Smooth muscle cell of the brain vasculature (primary cell): ENCODE measurements around the gene DGLUCY.
A peak's percentile ranks its signal among the peaks of the same experiment; 100 is the strongest.
"Not testable (repeated sequence)": the region's sequence is repeated elsewhere in the genome, so short reads cannot be mapped to it uniquely, and the experiment has no call there.

Experiments
- DNase-seq: peaks from one replicate; pipeline ENCODE4 v3.0.0-alpha.2; 2012; ENCODE audit warnings: low read depth, low spot score

The DGLUCY gene

GRCh38 chr14:91233936-91234790, 120.3 kb downstream of the DGLUCY start:
- DNase-seq, result no peak

GRCh38 chr14:91234791-91235114, 120.9 kb downstream of the DGLUCY start:
- DNase-seq, result no peak

GRCh38 chr14:91235841-91236240, 122.0 kb downstream of the DGLUCY start:
- DNase-seq, result no peak

DNA sequence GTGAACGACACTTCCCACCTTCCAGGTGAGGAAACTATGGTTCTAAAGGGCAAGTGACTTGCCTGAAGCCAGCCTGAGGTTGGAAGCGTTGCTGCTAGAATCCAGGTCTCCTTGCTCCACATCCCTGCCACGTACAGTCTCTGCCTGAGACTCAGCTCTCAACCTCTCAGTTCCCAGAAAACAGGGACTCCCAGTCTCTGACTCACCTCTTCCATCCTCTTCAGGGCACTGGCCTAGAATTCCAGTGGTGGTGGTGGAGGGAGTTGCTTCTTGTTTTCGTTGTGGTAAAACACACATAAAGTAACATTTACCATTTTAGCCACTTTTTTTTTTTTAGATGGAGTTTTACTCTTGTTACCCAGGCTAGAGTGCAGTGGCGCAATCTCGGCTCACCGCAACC, 123.3 kb downstream of the DGLUCY start:
- DNase-seq, result no peak

- DNase-seq, result no peak
Observed at GRCh38 chr14:91238085-91238484, 124.2 kb downstream of the DGLUCY start.

DNA sequence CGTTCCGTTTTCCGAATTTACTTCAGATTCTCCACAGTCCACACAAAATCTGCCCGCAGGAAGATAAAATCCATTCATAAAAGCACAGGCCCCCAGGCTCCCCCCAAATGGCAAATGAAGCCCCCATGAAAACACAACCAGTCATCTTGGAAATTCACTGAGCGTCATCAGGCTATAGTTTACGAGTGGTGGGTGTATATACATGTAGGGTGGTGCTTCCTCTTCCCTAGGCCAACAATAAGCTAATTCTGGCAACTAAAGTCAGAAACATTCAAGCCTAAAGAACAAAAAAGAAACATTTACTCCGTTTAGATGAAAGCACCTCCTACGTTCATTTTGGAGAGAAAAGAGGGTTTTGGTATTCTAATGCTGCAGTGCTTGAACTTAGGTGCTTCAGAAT, 124.8 kb downstream of the DGLUCY start:
- no peak for DNase-seq

- no peak for DNase-seq
Observed at GRCh38 chr14:91241863-91242262, 128.0 kb downstream of the DGLUCY start.

GRCh38 chr14:91242635-91243034, 128.8 kb downstream of the DGLUCY start:
- no peak for DNase-seq

DNA sequence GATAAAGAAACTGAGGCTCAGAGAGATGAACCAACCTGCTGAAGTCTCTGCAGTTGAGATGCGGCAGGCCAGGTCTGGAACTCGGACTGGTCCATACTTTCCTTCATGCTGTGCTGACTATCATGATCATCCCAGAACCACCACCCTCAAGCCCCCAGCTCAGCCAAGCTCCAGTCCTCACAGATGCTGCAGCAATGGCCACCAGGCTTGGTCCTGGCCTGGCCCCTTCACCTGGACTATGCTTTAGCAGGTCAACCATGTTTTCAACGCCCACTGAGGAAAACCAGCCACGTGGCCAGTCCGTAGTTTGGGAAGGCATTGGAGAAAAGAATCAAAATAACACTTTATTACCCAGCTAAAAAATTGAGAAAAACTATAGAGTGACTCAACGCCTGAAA, 129.2 kb downstream of the DGLUCY start:
- DNase-seq, result no peak

DNA sequence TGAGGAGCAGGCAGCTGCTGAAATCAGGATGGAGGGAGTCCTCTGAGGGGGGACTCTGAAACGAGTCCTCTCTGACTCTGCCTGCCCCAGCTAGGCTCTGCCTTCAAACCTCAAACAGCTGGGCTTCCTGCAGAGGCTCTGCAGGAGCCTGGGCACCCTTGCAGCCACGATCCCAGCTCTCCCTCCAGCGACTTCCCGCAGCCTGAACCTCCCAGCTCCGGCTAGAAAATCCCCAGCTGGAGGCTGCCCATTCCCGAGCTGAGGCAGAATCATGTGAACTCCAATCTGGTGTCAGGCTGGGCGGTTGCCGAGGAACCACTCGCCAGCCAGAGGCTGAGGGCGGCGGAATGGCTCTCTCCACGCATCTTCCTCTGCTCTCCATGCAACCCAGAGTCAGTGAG, 130.6 kb downstream of the DGLUCY start, which contains the start of gene GPR68:
Gene GPR68, minus strand, starts transcription at position 204 of the 401 bp plus-strand sequence. CDS start 9,654 bp downstream, outside the sequence.
- DNase-seq, result peak; percentile 17

DNA sequence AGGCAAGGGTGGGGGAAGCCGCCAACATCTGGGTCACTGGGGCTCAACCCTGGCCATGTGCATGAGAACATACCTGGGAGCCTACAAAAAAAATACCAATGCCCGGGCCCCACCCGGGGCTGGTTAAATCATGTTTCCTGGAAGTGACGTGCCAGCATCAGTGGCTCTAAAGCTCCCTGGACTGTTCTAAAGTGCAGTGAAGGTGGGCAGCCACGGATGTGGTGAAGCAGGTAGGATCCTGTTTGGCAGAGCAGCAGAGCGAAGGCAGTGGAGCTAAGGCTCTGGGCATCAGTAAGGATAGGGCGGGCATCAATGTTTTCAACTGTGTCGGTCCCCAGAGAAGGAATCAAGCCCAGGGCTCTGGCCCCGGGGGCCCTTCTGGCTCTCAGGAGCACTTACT, 131.2 kb downstream of the DGLUCY start:
- no peak for DNase-seq

DNA sequence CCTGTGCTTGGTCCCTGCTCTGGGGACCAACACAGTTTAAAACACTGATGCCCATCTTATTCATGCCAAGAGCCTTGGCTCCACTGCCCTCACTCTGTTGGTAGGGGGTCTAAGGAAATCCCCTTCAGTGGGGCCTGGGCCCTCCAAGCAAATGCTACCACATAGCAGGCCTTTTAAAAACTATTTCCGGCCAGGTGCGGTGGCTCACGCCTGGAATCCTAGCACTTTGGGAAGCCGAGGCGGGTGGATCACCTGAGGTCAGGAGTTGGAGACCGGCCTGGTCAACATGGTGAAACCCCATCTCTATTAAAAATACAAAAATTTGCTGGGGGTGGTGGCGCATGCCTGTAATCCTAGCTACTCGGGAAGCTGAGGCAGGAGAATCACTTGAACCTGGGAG, 131.7 kb downstream of the DGLUCY start:
- DNase-seq, result not testable (repeated sequence)

- no peak for DNase-seq
Observed at GRCh38 chr14:91246051-91246852, 132.4 kb downstream of the DGLUCY start.

DNA sequence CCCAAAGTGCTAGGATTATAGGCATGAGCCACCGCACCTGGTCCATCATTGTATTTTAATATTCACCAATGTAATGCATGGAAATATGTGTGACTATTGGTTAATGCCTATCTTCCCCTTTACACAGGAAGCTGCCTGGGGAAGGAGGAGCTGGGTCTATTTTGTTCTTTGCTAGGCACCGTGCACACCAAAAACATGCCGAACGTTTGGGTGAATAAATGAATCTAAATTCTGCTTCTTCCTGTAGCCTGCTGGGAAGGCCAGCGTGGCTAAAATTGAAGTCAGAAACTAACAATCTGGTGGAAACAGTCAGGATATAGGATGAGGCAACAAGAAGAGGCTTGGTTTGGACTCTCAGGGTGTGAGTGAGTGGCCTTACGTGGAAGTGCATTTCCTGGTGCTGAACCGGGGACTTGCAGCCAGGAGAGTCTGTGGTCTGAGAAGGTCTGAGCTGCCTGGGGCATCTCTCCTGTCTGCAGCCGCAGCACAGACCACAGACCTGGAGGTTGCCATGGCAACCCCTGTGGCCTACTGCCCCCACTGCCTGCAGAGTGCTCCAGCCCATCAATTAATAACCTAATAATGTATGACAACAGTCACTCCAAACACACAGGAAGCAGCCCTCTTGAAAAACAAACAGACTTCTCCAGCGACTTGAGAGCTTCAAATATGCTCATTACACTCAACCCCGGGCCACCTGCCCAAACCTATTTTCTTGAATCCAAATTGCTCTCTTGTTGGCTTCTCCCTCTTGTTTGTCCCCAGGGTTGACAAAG, 136.2 kb downstream of the DGLUCY start:
- no peak for DNase-seq

GRCh38 chr14:91250912-91251311, 137.0 kb downstream of the DGLUCY start:
- no peak for DNase-seq

GRCh38 chr14:91252871-91253794, 139.3 kb downstream of the DGLUCY start:
- DNase-seq, result no peak

DNA sequence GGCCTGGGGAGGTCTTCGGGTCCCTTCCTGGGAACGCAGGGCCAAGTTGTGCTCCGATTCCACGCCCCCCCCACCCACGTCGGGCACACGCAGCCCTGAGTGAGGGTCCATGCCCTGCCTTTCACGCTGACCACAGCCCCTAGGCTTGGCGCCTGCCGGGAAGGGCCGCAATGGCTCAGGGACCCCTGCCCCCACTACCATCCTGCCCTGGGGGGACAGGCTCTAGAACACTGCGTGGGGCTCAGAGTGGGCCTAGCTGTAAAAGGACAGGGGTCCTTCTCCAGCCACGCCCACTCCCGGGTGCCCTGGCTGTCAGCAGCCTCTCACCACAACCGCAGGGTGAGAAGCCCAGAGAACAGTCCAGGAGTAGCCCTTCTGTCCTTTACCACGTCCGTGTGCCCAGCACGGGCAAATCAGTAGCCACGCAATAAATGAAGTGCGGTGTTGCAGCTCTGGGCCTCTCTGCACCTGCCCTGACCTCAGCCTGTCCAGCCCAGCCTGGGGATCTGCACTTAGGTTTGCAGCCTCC, 140.0 kb downstream of the DGLUCY start:
- no peak for DNase-seq

DNA sequence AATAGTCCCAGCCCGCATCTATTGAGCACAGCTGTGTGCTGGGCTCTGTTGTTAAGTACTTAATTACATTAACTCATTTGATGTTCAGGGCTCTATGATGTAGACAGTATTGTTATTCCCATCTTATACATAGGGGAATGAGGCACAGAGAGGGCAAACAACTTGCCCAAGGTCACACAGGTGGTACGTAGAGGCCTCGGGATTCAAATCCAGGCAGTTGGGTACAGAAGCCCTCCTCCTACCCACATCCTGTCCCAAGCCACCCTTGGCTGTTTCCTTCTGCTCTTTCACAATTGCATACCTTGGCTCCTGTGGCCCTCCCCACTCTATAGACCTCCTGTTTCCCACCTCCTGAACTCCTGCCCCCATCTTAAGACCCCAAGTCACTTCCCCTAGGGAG, 140.6 kb downstream of the DGLUCY start:
- DNase-seq, result no peak

- DNase-seq, result no peak
Observed at GRCh38 chr14:91255026-91255695, 141.3 kb downstream of the DGLUCY start.

GRCh38 chr14:91256661-91257060, 142.8 kb downstream of the DGLUCY start:
- no peak for DNase-seq
